Activated CD4-positive, alpha-beta T cell treated with anti-CD3 and anti-CD28 coated beads, Interleukin-2, Interleukin-4, amounts not matched to agents 100 ng/mL and 50 ng/mL, durations not matched to agents 16 hours and 8 hours (primary cell): ENCODE data around the gene ZBED4.
A peak's percentile ranks its signal among the peaks of the same experiment; 100 is the strongest.

Source experiments
- DNase-seq: peaks from one replicate; pipeline ENCODE4 v3.0.0-alpha.2; 2020; ENCODE audit warnings: low spot score

The ZBED4 gene

DNA sequence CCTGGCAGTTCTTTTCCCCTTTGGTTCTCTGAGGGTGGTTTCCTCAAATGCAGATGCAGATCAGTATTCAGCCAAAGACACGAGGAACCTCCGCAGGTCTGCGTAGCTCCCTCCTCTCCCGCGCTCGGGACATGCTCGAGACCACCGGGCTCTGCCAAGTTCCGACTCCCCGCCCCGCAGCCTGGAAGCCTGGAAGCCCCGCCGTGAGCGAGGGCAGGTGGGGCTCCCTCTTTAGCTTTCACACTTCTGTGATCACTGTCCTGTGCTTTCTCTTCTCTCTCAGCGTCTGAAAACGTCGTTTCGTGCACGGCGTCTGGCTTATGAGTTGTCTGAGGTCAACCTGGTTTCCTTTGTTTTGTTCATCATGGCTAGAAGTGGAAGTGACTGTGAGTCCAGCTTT lies 26.6 kb downstream of the ZBED4 start:
- peak; percentile 18 for DNase-seq

- DNase-seq = no peak
These were observed 28.2 kb downstream of the ZBED4 start for GRCh38 chr22:49881856-49882255.

GRCh38 chr22:49882519-49883293 lies 29.1 kb downstream of the ZBED4 start:
- DNase-seq = no peak

- DNase-seq = no peak
These were observed 29.6 kb downstream of the ZBED4 start for GRCh38 chr22:49883294-49883640.

GRCh38 chr22:49884075-49884474 lies 30.4 kb downstream of the ZBED4 start:
- no peak for DNase-seq

DNA sequence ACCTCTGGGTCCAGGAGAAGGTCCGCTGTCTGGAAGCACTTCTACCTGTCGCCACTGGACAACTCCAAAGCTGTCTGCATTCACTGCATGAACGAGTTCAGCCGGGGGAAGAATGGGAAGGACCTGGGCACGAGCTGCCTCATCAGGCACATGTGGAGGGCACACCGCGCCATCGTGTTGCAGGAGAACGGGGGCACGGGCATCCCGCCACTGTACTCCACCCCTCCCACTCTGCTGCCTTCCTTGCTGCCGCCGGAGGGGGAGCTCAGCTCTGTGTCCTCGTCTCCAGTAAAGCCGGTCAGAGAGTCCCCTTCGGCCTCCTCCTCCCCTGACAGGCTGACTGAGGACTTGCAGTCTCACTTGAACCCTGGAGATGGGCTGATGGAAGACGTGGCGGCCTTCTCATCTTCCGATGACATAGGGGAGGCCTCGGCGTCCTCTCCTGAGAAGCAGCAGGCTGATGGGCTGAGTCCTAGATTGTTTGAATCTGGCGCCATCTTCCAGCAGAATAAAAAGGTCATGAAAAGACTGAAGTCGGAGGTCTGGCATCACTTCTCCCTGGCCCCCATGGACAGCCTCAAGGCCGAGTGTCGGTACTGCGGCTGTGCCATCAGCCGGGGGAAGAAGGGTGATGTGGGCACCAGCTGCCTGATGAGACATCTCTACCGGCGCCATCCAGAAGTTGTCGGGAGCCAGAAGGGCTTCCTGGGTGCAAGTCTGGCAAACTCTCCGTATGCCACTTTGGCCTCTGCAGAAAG lies 31.0 kb downstream of the ZBED4 start:
- DNase-seq = no peak

DNA sequence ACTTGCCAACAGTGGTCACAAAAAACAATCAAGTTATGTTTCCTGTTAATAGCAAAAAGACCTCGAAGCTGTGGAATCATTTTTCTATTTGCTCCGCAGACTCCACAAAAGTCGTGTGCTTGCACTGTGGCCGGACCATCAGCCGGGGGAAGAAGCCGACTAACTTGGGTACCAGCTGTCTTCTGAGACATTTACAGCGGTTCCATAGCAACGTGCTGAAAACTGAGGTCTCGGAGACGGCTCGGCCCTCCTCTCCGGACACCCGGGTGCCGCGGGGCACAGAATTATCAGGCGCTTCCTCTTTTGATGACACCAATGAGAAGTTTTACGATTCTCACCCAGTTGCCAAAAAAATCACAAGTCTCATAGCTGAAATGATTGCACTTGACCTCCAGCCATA lies 31.6 kb downstream of the ZBED4 start:
- DNase-seq = no peak

- DNase-seq = no peak
These were observed 32.2 kb downstream of the ZBED4 start for GRCh38 chr22:49885881-49886280.

DNA sequence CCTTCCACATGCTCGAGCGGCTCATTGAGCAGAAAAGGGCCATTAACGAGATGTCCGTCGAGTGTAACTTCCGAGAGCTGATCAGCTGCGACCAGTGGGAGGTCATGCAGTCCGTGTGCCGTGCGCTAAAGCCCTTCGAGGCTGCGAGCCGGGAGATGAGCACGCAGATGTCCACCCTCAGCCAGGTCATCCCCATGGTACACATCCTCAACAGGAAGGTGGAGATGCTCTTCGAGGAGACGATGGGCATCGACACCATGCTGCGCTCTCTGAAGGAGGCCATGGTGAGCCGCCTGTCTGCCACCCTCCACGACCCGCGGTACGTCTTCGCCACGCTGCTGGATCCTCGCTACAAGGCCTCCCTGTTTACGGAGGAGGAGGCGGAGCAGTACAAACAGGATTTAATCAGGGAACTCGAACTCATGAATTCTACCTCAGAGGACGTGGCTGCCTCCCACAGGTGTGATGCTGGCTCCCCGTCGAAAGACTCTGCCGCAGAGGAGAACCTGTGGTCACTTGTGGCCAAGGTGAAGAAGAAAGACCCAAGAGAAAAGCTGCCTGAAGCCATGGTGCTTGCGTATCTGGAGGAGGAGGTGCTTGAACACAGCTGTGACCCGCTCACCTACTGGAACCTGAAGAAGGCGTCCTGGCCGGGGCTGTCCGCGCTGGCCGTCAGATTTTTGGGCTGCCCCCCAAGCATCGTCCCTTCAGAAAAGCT lies 32.9 kb downstream of the ZBED4 start:
- DNase-seq = no peak

- DNase-seq = no peak
These were observed 33.4 kb downstream of the ZBED4 start for GRCh38 chr22:49887064-49887451.

- DNase-seq = no peak
These were observed 34.1 kb downstream of the ZBED4 start for GRCh38 chr22:49887702-49888101.

DNA sequence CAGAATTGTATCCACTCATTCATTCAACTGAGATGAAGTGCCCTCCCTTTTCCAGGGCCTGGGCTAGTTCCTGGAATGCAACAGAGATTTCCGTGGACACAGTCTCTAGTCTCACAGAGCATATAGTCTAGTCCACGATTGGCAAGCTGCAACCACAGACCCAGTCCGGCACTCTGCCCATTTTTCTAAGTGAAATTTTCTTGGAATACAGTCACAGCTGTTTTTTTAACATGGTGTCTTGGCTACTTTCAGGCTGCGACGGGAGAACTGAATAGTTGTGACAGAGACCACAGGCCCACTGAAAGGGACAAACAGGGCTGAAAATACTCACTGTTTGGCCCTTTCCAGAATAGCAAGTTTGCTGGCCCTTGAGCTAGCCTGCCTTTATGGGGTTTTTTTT lies 35.4 kb downstream of the ZBED4 start:
- DNase-seq = no peak

DNA sequence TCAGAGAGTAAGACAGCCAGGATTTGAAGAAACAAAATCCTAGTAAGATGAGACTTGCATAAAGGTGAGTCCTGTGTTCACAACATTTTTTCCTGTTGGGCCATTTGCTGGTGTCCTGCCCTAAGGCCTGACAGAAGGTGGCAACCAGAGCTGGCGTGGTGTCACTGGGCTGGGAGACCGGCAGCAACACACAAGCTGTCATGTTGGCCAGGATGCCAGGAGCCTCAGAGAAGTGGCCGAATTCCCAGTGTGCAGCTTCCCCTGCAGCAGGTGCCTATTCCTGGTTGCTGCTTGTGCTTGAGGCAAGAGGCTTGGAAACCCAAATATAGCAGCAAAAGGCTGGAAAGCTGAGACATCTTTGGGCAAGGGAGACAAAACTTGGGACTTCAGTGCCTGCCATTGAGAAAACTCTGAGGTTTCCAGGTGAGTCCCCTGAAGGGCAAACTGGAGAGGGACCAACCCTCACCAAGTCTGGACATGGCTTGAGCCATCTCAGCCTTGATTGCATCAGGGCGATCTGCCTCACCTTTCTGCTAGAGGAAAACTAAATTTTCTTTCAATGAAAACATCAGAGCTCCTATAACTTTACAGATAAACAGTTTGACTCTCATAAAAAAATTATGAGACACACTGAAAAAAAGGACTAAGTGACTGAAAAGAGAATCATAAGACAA lies 38.7 kb downstream of the ZBED4 start:
- DNase-seq = no peak

- DNase-seq = no peak
These were observed 39.4 kb downstream of the ZBED4 start for GRCh38 chr22:49893025-49893424.

DNA sequence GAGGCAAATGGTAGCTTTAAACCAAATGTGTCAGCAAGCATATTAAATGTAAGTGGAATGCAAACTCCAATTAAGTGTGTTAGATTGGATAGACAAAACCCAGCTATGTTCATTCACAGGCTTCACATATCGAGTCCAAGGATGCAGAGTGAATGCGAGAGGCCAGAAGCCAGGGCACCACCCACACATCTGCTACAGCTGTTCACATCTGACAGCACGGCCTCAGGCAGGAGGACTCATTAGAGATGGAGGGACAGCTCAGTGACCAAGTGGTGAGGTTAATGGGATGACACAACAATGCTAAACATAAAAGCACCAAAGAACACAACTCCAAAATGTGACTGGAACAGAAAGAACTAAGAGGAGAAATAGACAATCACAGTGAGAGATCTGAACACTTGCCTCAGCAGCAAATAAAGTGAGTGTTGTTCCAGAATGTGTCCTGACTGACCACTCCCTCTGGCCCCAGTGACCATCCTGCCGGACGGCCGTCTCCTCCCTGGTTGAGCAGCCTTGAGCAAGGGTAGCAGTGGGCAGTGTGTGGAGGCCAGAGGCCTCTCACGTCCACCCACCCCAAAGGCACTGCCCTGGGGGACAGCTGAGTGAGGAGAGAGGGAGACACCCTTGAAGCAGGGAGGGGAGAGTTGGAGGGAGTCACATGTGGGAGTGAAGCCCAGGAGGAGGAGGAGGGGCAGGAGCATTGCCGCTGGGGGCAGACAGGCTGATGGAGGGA lies 40.8 kb downstream of the ZBED4 start:
- no peak for DNase-seq

DNA sequence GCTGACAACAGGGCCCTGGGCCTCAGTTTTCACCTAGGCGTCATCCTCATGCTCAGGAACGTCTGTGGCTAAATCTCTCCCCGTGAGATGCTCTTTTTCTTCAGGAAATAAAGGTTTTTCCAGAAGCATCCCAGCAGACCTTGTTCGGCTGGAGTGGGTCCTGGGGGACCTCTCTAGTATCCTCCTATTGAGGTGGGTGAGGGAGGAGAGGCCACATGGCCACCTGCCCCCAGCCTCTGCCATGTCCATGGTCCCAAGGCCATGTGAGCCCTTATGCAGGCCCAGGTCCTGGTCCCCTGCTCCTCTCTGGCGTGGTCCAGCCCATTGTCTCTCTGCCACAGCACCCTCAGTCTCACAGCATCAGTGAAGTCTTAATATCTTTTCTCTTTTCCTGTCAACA lies 42.6 kb downstream of the ZBED4 start:
- DNase-seq = no peak

DNA sequence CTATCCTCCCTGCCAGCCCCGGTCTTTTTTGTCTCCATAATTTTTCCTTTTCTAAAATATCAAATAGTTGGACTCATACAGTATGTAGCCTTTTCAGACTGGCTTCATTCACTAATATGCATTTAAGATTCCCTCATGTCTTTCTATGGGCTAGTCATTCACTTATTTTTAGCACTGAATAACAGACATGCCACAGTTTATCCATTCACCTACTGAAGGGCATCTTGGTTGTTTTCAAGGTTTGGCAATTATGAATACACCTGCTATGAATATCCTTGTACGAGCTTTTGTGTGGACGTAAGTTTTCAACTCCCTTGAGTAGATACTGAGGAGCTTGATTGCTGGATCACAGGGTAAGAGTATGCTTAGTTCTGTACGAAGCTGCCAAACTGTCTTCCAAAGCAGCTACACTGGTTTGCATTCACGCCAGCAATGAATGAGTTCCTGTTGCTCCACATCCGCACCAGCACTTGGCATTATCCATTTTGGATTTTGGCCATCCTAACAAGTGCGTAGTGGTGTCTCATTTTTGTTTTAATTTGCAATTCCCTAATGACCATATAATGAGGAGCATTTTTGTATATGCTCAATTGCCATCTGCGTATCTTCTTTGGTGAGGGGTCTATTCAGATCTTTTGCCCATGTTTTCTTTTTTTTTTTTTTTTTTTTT lies 43.5 kb downstream of the ZBED4 start:
- DNase-seq = no peak

DNA sequence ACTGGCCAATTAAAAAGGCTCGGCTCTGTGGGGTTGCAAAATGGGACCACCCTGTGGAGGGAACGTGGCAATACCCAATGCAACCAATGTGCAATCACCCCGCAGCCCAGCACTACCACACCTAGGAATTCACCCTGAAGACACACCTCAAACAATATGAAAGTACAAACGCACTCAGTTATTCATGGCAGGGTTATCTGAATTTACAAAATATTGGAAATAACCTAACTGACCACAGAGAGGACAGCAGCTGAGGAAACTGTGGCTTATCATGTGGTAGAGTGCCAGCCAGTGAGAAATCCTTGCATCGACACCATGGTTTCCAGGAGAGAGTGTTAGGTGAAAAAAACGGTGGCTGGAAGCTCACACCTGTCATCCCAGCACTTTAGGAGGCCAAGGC lies 45.9 kb downstream of the ZBED4 start:
- DNase-seq = no peak

DNA sequence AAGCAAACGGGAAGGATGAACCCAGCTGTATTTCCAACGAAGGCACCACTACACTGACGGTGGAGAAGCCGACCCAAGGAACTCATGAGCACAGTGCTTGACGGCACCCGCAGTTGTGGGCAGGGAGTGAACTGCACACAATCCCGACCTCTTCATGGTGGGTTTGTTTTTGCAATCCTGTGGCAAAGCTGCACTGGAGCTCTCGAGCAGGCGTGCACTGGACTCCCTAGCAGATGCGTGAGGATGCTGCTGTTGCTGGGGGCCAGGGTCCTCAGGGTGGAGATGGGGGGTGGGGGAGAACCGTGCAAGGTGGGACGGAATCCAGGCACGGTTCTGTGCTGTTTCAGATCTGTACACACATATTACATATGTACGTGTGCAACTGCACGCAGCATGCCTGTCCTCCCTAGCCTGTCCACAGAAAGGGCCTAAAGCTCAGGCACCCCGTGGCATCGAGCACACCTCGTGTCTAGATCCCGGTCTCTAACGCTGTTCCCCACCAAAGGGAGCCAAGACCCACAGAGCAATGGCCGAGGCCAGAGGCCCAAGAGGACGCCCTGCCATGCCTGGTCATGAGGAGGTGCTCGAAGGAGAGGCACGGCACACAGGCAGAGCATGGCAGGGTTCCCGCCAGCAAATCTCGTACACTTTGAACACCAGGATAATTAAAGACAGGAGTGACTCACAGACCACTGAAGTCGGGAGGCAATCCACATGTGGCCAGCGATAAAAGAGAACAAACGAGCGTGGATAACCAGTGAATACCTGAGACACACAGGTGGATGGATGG lies 47.0 kb downstream of the ZBED4 start:
- DNase-seq = no peak

- no peak for DNase-seq
These were observed 47.8 kb downstream of the ZBED4 start for GRCh38 chr22:49901457-49901856.
